CD14-positive monocyte (primary cell): ENCODE results near the gene GRM3. TPM values are rescaled to one million over a fixed set of nuclear protein-coding genes. Genes with fewer than 3 reads are reported as not detected.

ENCODE experiments used
- DNase-seq, 3 donors: peaks; one replicate each; pipeline ENCODE4 v3.0.0-alpha.2; 2011 to 2022
- H2AFZ ChIP-seq: 2 replicates; pipeline ENCODE4 v1.6.0; 2012; ENCODE audit warnings: mild to moderate bottlenecking, low read depth, low read length, inconsistent platforms; ENCODE audit not compliant: insufficient read depth, poor library complexity, severe bottlenecking
- H3K27ac ChIP-seq, 2 donors: 1 replicate in 1 of 2; 2 replicates in 1 of 2; pipeline ENCODE4 v1.5.1; 2012 to 2013; ENCODE audit warnings: low read length in 2 of 2, control low read depth in 1 of 2, inconsistent platforms in 1 of 2, low read depth in 1 of 2, mild to moderate bottlenecking in 1 of 2
- H3K27me3 ChIP-seq, 2 donors: one replicate each; pipeline versions ENCODE4 v1.6.0 to v1.6.1; 2011 to 2013; ENCODE audit warnings: low read length in 2 of 2; ENCODE audit not compliant: control insufficient read depth in 2 of 2, insufficient read depth in 2 of 2
- H3K36me3 ChIP-seq, 2 donors: replicated peaks in 1 of 2; 1 replicate in 1 of 2; 2 replicates in 1 of 2; pipeline versions ENCODE4 v1.5.1 to v1.6.1; 2012 to 2013; ENCODE audit warnings: low read length in 2 of 2, control low read depth in 1 of 2, inconsistent platforms in 1 of 2, mild to moderate bottlenecking in 1 of 2; ENCODE audit not compliant: insufficient read depth in 2 of 2, control insufficient read depth in 1 of 2
- H3K4me1 ChIP-seq, 2 donors: 1 replicate in 1 of 2; 2 replicates in 1 of 2; pipeline versions ENCODE4 v1.5.1 to v1.6.1; 2012 to 2013; ENCODE audit warnings: low read length in 2 of 2, control low read depth in 1 of 2, inconsistent platforms in 1 of 2, mild to moderate bottlenecking in 1 of 2, moderate library complexity in 1 of 2; ENCODE audit not compliant: insufficient read depth in 2 of 2, control insufficient read depth in 1 of 2
- H3K4me2 ChIP-seq: replicated peaks from 2 replicates; pipeline ENCODE3; 2012; ENCODE audit warnings: low read length, moderate library complexity, mild to moderate bottlenecking; ENCODE audit not compliant: poor library complexity, severe bottlenecking; ENCODE audit errors: extremely low read depth
- H3K4me3 ChIP-seq, 3 experiments: fragments of 200-600 bp in 1 of 3; sonication (generic) in 1 of 3; replicated peaks in 1 of 3; 1 replicate in 2 of 3; 2 replicates in 1 of 3; pipeline ENCODE4 v1.5.1; 2011 to 2013; ENCODE audit warnings: low read length in 3 of 3, mild to moderate bottlenecking in 3 of 3, control low read depth in 2 of 3, low read depth in 2 of 3, inconsistent platforms in 1 of 3, moderate library complexity in 1 of 3
- H3K79me2 ChIP-seq: 2 replicates; pipeline ENCODE4 v1.6.0; 2012; ENCODE audit warnings: mild to moderate bottlenecking, control low read depth, inconsistent platforms, low read length, moderate library complexity; ENCODE audit not compliant: insufficient read depth
- H3K9ac ChIP-seq: 2 replicates; pipeline ENCODE4 v1.6.0; 2017; ENCODE audit warnings: low read length, mild to moderate bottlenecking; ENCODE audit not compliant: insufficient read depth, poor library complexity, severe bottlenecking
- H3K9me3 ChIP-seq, 2 donors: replicated peaks in 1 of 2; 1 replicate in 1 of 2; 2 replicates in 1 of 2; pipeline versions ENCODE4 v1.5.1 to v1.6.1; 2012 to 2013; ENCODE audit warnings: low read length in 2 of 2, control low read depth in 1 of 2; ENCODE audit not compliant: control insufficient read depth in 1 of 2, insufficient read depth in 1 of 2
- H4K20me1 ChIP-seq: 2 replicates; pipeline ENCODE4 v1.6.0; 2012; ENCODE audit warnings: mild to moderate bottlenecking, low read length, control low read depth, moderate library complexity; ENCODE audit not compliant: insufficient read depth
- H3K27ac Mint-ChIP-seq, 7 donors: one replicate each; pipeline ENCODE4 v1.8.0; 2020; ENCODE audit warnings: mild to moderate bottlenecking in 7 of 7, mixed read lengths in 7 of 7, moderate library complexity in 6 of 7, inconsistent platforms in 2 of 7
- H3K27me3 Mint-ChIP-seq, 3 donors: one replicate each; pipeline ENCODE4 v1.8.0; 2021 to 2022; ENCODE audit warnings: low read depth in 3 of 3, mild to moderate bottlenecking in 3 of 3, mixed read lengths in 3 of 3, moderate library complexity in 3 of 3, inconsistent platforms in 1 of 3
- H3K36me3 Mint-ChIP-seq, 2 donors: one replicate each; pipeline ENCODE4 v1.8.0; 2020; ENCODE audit warnings: mixed read lengths in 2 of 2, inconsistent platforms in 1 of 2, mild to moderate bottlenecking in 1 of 2
- H3K4me1 Mint-ChIP-seq: one replicate; pipeline ENCODE4 v1.8.0; 2020; ENCODE audit warnings: mild to moderate bottlenecking, mixed read lengths
- H3K4me3 Mint-ChIP-seq, 2 donors: one replicate each; pipeline ENCODE4 v1.8.0; 2020; ENCODE audit warnings: mild to moderate bottlenecking in 2 of 2, mixed read lengths in 2 of 2, moderate library complexity in 1 of 2
- H3K9me3 Mint-ChIP-seq, 7 donors: one replicate each; pipeline ENCODE4 v1.8.0; 2020 to 2022; ENCODE audit warnings: mixed read lengths in 7 of 7, mild to moderate bottlenecking in 6 of 7, moderate library complexity in 6 of 7, inconsistent platforms in 2 of 7
- WGBS: methylation state at CpG from one replicate; pipeline ENCODE4 v1.1.5; 2013; ENCODE audit warnings: missing lambda C conversion rate; ENCODE audit not compliant: insufficient coverage; 5-methylcytosine and 5-hydroxymethylcytosine counted together
- intact Hi-C, 2 donors: fragments of 100-400 bp; cut with micrococcal nuclease; formaldehyde crosslinking; loops; one replicate each; pipeline versions ENCODE4 v1.15.0 to v1.15.1; 2023
- polyA plus RNA-seq, 3 donors: library from polyadenylated mRNA; depleted of rRNA in 1 of 3; unstranded in 2 of 3; stranded (reverse) in 1 of 3; fragments of 300-500 nt in 2 of 3; fragments of >200 nt in 1 of 3; fragmentation: Illumina TruSeq in 2 of 3; gene quantifications; 1 replicate in 2 of 3; 2 replicates in 1 of 3; pipeline ENCODE4 v1.2.3, GENCODE V29; 2012 to 2021
- TF ChIP-seq, protein P1 (sequence below): fragments of 200-600 bp; IDR thresholded peaks from one replicate; pipeline ENCODE4 v1.8.0; 2022; ENCODE audit warnings: antibody characterized with exemption, mild to moderate bottlenecking

GRM3 gene
- polyA plus RNA-seq, 3 donors: not detected

GRCh38 chr7:86768394-86768793 lies 124.7 kb downstream of the GRM3 start:
- WGBS: no CpG with 5 or more reads among the region's 1 CpG
- H3K4me1 Mint-ChIP-seq: no peaks in the 10 kb centered on the region
- H3K4me3 Mint-ChIP-seq: no peak overlapping the region
- Histone ChIP-seq H3K79me2 (no peaks in the 10 kb centered on the region), H3K4me1 (no peaks in the 10 kb centered on the region), H3K4me3 (no peak overlapping the region), H4K20me1 (no peaks in the 10 kb centered on the region), H3K9me3 (no peaks in the 10 kb centered on the region), H3K27ac (no peak overlapping the region), H3K9ac (no peak overlapping the region), H3K27me3 (no peaks in the 10 kb centered on the region), H3K4me2 (no peak overlapping the region), H3K36me3 (no peaks in the 10 kb centered on the region), H2AFZ (no peak overlapping the region)
- intact Hi-C loops: no loop called here
- no peaks in the 10 kb centered on the region for H3K36me3 Mint-ChIP-seq
- no peak overlapping the region for H3K27ac Mint-ChIP-seq
- TF ChIP-seq, protein P1, sequence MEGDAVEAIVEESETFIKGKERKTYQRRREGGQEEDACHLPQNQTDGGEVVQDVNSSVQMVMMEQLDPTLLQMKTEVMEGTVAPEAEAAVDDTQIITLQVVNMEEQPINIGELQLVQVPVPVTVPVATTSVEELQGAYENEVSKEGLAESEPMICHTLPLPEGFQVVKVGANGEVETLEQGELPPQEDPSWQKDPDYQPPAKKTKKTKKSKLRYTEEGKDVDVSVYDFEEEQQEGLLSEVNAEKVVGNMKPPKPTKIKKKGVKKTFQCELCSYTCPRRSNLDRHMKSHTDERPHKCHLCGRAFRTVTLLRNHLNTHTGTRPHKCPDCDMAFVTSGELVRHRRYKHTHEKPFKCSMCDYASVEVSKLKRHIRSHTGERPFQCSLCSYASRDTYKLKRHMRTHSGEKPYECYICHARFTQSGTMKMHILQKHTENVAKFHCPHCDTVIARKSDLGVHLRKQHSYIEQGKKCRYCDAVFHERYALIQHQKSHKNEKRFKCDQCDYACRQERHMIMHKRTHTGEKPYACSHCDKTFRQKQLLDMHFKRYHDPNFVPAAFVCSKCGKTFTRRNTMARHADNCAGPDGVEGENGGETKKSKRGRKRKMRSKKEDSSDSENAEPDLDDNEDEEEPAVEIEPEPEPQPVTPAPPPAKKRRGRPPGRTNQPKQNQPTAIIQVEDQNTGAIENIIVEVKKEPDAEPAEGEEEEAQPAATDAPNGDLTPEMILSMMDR: no peak
- H3K9me3 Mint-ChIP-seq: peaks cover 0 to 6% (median under 1%) of the 10 kb centered on the region in 7 donors
- H3K27me3 Mint-ChIP-seq: no peaks in the 10 kb centered on the region
- DNase-seq: no peak

DNA sequence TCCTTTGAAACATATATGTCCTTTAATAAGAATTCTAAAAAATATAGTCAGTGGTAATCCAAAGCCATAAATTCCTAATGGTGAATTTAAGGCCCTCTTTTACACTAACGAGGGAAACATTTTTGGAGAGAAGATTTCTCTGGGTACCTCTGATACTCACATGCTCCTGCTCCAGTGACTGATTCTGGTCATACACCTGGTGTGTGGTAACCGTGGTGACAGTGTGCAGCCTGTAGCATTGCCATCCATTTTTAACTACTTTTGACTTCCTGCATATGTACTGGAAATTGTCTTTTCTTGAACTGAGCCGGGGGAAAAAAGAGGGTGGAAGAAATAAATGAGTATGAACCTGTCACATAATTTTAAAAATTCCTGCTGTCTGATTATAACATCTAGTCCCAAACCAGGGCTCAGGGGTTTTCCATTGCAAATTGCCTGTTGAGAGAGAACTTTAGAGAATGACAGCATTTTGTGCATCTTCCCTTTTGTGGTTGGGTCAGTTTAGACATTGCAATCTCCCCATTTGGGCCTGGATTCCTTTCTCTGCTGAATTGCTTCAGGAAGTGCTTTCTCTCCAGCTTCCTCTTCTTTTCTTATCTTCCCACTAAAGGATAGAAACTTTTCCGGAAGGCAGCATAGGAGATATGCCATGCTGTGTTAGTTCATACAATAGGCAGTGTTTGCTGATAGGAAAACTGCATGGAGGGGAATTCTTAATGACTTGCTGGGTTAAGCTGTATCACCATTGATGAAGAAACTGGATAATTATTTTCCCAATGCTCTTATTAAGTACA lies 125.5 kb downstream of the GRM3 start:
- H3K27ac Mint-ChIP-seq: peak overlapping the region in 1 of 7 donors; percentile 18
- Histone ChIP-seq H3K4me3 (no peak overlapping the region), H3K79me2 (no peaks in the 10 kb centered on the region), H3K27me3 (no peaks in the 10 kb centered on the region), H3K4me2 (no peak overlapping the region), H3K9me3 (no peaks in the 10 kb centered on the region), H2AFZ (no peak overlapping the region), H3K27ac (no peak overlapping the region), H3K4me1 (no peaks in the 10 kb centered on the region), H3K9ac (no peak overlapping the region), H4K20me1 (no peaks in the 10 kb centered on the region), H3K36me3 (no peaks in the 10 kb centered on the region)
- DNase-seq: no peak
- no peaks in the 10 kb centered on the region for H3K36me3 Mint-ChIP-seq
- TF ChIP-seq, protein P1: no peak
- no peaks in the 10 kb centered on the region for H3K27me3 Mint-ChIP-seq
- H3K4me3 Mint-ChIP-seq: no peak overlapping the region
- intact Hi-C loops: no loop called here
- H3K4me1 Mint-ChIP-seq: no peaks in the 10 kb centered on the region
- peaks cover 0 to 6% (median 2%) of the 10 kb centered on the region in 7 donors for H3K9me3 Mint-ChIP-seq
- 100% methylated on average over 1 of the region's 4 CpGs for WGBS
